Measurements from ENCODE around the gene AGPAT4.

- TF ChIP-seq CTCF (IDR thresholded peaks at IDR 0.05) (no peak), POLR2A (IDR thresholded peaks at IDR 0.05) (no peak)
These were observed 68.8 kb downstream of the AGPAT4 start for GRCh38 chr6:161204866-161205557.
